ENCODE results near the gene C3orf20. TPM values are rescaled to one million over a fixed set of nuclear protein-coding genes. Genes with fewer than 3 reads are reported as not detected.

Gene C3orf20
- total and polyA plus RNA-seq, 2 of the 4 experiments (the other 2 are of a cell fraction) = not detected

- H2BK20ac ChIP-seq (ENCODE audit: low read depth, low read length) = no peak overlapping the region
- H3K79me1 ChIP-seq (ENCODE audit: low read depth in 1 of 2, low read length in 2 of 2) = no peaks in the 10 kb centered on the region
- no peaks in the 10 kb centered on the region for H3K4me1 ChIP-seq (ENCODE audit: control insufficient read depth, insufficient read depth, low read length)
- H2AFZ ChIP-seq (replicated peaks; ENCODE audit: low read length, poor library complexity) = no peak overlapping the region
- no peak overlapping the region for H3K23ac ChIP-seq (ENCODE audit: low read depth, low read length)
- no peak overlapping the region for H3K4me3 ChIP-seq (ENCODE audit: insufficient read depth, low read depth, low read length)
- H3K4me2 ChIP-seq (ENCODE audit: low read depth, low read length) = no peak overlapping the region
- H4K5ac ChIP-seq (ENCODE audit: low read depth, low read length) = no peak overlapping the region
- no peak overlapping the region for H2AK9ac ChIP-seq (replicated peaks; ENCODE audit: low read depth, low read length, poor library complexity)
- no peak overlapping the region for H2BK120ac ChIP-seq (ENCODE audit: low read depth, low read length)
- H3K27ac ChIP-seq (ENCODE audit: insufficient read depth, low read length) = no peak overlapping the region
- no peak overlapping the region for H3K14ac ChIP-seq (replicated peaks; ENCODE audit: low read depth, low read length)
- no peak overlapping the region for H2BK15ac ChIP-seq (ENCODE audit: low read depth, low read length)
- in situ Hi-C loops (cut with MboI; ENCODE audit: low sequenced_read_pairs) (loop anchor here (5.0 to 25.0 kb wide), 2 partner anchors 250 to 365 kb away; no protein-coding TSS in a partner anchor), dilution Hi-C loops (cut with HindIII; ENCODE audit: low sequenced_read_pairs, unreplicated experiment) (no loop called here), intact Hi-C loops (cut with micrococcal nuclease) (loop anchor here (5.0 kb wide), 1 partner anchor 1015 kb away; no protein-coding TSS in a partner anchor)
- TF ChIP-seq FOS (IDR thresholded peaks at IDR 0.05; ENCODE audit: low read depth, low read length) (no peak), BHLHE40 (IDR thresholded peaks at IDR 0.05; ENCODE audit: low read depth, low read length) (no peak), RAD21 (IDR thresholded peaks at IDR 0.05; ENCODE audit: low read length) (no peak), CEBPB (IDR thresholded peaks at IDR 0.05; ENCODE audit: low read depth, low read length) (no peak), CHD1 (IDR thresholded peaks at IDR 0.05; ENCODE audit: low read depth, low read length) (no peak), POLR2A (IDR thresholded peaks at IDR 0.05; ENCODE audit: low read depth, low read length) (no peak), USF2 (IDR thresholded peaks at IDR 0.05; ENCODE audit: low read depth, low read length) (no peak), SMC3 (IDR thresholded peaks at IDR 0.05; ENCODE audit: low read depth, low read length) (no peak), MXI1 (IDR thresholded peaks at IDR 0.05; ENCODE audit: borderline replicate concordance, low read depth, low read length) (no peak), ELK1 (IDR thresholded peaks at IDR 0.05; ENCODE audit: borderline replicate concordance, low read depth, low read length) (no peak), CTCF (conservative IDR thresholded peaks at IDR 0.05; ENCODE audit: low read depth, low read length) (no peak), NFE2L2 (IDR thresholded peaks at IDR 0.05; ENCODE audit: low read depth, low read length) (no peak), RFX5 (IDR thresholded peaks at IDR 0.05; ENCODE audit: low read depth, low read length) (no peak), MAZ (IDR thresholded peaks at IDR 0.05; ENCODE audit: borderline replicate concordance, low read depth, low read length) (no peak), MAFK (IDR thresholded peaks at IDR 0.05; ENCODE audit: low read depth, low read length) (no peak), RCOR1 (IDR thresholded peaks at IDR 0.05; ENCODE audit: insufficient replicate concordance, low read length) (no peak)
- CTCF ChIA-PET = interaction anchor here (5.5 kb wide), 1 partner anchor 248 kb away, joined by 30 read pairs; no protein-coding TSS in a partner anchor
- H2BK5ac ChIP-seq (ENCODE audit: low read depth, low read length, poor library complexity, severe bottlenecking) = no peak overlapping the region
- BruUV-seq (replicated peaks) = no TSS peak
- no peak for ATAC-seq (ENCODE audit: low read depth)
- no peak overlapping the region for H2AK5ac ChIP-seq (ENCODE audit: low read depth, low read length)
- H3K36me3 ChIP-seq (ENCODE audit: control insufficient read depth, insufficient read depth, low read length) = peaks cover 28% of the 10 kb centered on the region
- POLR2A ChIA-PET (ENCODE audit: unreplicated experiment) = no interaction called here
- no peak overlapping the region for H4K91ac ChIP-seq (ENCODE audit: insufficient read depth, low read depth, low read length)
- H3K9me1 ChIP-seq (ENCODE audit: insufficient read depth, low read length) = no peaks in the 10 kb centered on the region
- H3K9me3 ChIP-seq (ENCODE audit: control insufficient read depth, insufficient read depth, low read length) = no peaks in the 10 kb centered on the region
- no peak overlapping the region for H3K4ac ChIP-seq (ENCODE audit: low read depth, low read length)
- H3K18ac ChIP-seq (ENCODE audit: low read depth, low read length) = no peak overlapping the region
- no peaks in the 10 kb centered on the region for H4K20me1 ChIP-seq (ENCODE audit: insufficient read depth, low read length)
- no CpG with 5 or more reads among the region's 4 CpGs for WGBS, 2 experiments (ENCODE audit: extremely low coverage in 2 of 2, insufficient read length in 1 of 2)
- no peak overlapping the region for H4K8ac ChIP-seq (ENCODE audit: low read depth in 2 of 2, low read length in 2 of 2)
- H3K56ac ChIP-seq (ENCODE audit: extremely low read depth, insufficient read depth, low read length) = no peak overlapping the region
- no peaks in the 10 kb centered on the region for H3K27me3 ChIP-seq (ENCODE audit: control insufficient read depth, insufficient read depth, low read length)
- no peak overlapping the region for H3K9ac ChIP-seq (ENCODE audit: low read depth, low read length)
- no peak for DNase-seq
Observed at GRCh38 chr3:14672588-14672987, 2.4 kb upstream of the C3orf20 start.
